Measurements from ENCODE around the gene STK11.

DNA sequence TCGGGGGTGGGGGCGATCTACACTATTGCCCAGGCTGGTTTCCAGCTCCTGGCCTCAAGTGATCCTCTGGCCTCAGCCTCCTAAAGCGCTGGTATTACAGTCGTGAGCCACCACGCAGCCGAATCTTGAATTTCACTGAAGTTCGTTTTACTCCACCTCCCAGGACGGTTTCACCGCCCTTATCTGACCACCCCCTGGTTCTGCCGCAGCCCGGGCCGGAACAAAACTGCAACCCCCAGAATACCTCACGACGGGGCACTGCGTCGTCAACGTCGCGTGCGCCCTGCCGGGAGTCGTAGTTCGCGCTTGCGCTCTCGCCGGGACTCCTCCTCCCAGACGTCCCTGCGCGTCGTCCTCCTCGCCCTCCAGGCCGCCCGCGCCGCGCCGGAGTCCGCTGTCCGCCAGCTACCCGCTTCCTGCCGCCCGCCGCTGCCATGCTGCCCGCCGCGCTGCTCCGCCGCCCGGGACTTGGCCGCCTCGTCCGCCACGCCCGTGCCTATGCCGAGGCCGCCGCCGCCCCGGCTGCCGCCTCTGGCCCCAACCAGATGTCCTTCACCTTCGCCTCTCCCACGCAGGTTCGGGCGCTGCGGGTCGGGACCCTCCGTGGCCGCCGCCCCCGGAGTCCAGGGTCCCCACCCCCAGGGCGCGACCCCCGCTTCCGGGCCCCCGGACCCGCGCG, 36.0 kb downstream of the STK11 start, which contains the start of gene ATP5F1D:
- no peak for TF ChIP-seq EZH2 (IDR thresholded peaks at IDR 0.05; ENCODE audit: insufficient read depth, low read length)
- TF ChIP-seq, protein P1, sequence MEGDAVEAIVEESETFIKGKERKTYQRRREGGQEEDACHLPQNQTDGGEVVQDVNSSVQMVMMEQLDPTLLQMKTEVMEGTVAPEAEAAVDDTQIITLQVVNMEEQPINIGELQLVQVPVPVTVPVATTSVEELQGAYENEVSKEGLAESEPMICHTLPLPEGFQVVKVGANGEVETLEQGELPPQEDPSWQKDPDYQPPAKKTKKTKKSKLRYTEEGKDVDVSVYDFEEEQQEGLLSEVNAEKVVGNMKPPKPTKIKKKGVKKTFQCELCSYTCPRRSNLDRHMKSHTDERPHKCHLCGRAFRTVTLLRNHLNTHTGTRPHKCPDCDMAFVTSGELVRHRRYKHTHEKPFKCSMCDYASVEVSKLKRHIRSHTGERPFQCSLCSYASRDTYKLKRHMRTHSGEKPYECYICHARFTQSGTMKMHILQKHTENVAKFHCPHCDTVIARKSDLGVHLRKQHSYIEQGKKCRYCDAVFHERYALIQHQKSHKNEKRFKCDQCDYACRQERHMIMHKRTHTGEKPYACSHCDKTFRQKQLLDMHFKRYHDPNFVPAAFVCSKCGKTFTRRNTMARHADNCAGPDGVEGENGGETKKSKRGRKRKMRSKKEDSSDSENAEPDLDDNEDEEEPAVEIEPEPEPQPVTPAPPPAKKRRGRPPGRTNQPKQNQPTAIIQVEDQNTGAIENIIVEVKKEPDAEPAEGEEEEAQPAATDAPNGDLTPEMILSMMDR (IDR thresholded peaks at IDR 0.05; ENCODE audit: insufficient read depth, low read depth, low read length), result no peak
